Effector memory CD4-positive, alpha-beta T cell (primary cell): ENCODE data around the gene TOMM5.

Experiments
- DNase-seq, 3 donors: peaks; one replicate each; pipeline ENCODE4 v3.0.0-alpha.2; 2020
- H3K27ac ChIP-seq: 2 replicates; pipeline ENCODE4 v1.7.0; 2013; ENCODE audit warnings: mild to moderate bottlenecking, low read length, moderate library complexity; ENCODE audit not compliant: insufficient read depth, poor library complexity, severe bottlenecking
- H3K27me3 ChIP-seq: replicated peaks from 2 replicates; pipeline ENCODE4 v1.7.0; 2013; ENCODE audit warnings: mild to moderate bottlenecking, low read length; ENCODE audit not compliant: insufficient read depth, control insufficient read depth, poor library complexity, severe bottlenecking
- H3K36me3 ChIP-seq: 2 replicates; pipeline ENCODE4 v1.7.0; 2013; ENCODE audit warnings: mild to moderate bottlenecking, low read length, moderate library complexity; ENCODE audit not compliant: control insufficient read depth, insufficient read depth
- H3K4me1 ChIP-seq: 2 replicates; pipeline ENCODE4 v1.7.0; 2013; ENCODE audit warnings: low read length, mild to moderate bottlenecking; ENCODE audit not compliant: control insufficient read depth, insufficient read depth, poor library complexity, severe bottlenecking
- H3K4me3 ChIP-seq: 2 replicates; pipeline ENCODE4 v1.7.0; 2013; ENCODE audit warnings: low read length, low read depth, mild to moderate bottlenecking; ENCODE audit not compliant: insufficient read depth, poor library complexity, severe bottlenecking
- H3K9me3 ChIP-seq: 2 replicates; pipeline ENCODE4 v1.7.0; 2013; ENCODE audit warnings: mild to moderate bottlenecking, low read length, moderate library complexity; ENCODE audit not compliant: control insufficient read depth

The TOMM5 gene

DNA sequence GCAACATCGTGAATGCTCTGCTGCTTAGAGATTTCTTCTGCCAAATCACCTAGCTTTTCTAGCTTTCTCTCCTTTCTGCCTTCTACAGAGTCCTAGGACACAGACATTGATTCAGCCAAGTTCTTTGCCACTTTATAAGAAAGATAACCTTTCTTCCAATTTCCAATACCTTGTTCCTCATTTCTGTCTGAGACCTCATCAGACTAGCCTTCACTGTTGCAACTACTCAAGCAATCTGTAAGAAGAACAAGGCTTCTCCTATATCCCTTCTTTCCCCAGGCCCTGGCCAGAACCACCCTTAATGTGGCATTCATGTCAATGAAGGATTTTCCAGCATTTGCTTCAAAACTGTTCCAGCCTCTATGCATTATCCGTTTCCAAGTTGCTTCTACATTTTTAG is 40.5 kb downstream of the TOMM5 start:
- DNase-seq = no peak
- no peak overlapping the region for H3K27ac ChIP-seq
- no peaks in the 10 kb centered on the region for H3K4me1 ChIP-seq
- no peaks in the 10 kb centered on the region for H3K36me3 ChIP-seq
- H3K4me3 ChIP-seq = no peak overlapping the region
- no peaks in the 10 kb centered on the region for H3K27me3 ChIP-seq
- H3K9me3 ChIP-seq = no peaks in the 10 kb centered on the region

DNA sequence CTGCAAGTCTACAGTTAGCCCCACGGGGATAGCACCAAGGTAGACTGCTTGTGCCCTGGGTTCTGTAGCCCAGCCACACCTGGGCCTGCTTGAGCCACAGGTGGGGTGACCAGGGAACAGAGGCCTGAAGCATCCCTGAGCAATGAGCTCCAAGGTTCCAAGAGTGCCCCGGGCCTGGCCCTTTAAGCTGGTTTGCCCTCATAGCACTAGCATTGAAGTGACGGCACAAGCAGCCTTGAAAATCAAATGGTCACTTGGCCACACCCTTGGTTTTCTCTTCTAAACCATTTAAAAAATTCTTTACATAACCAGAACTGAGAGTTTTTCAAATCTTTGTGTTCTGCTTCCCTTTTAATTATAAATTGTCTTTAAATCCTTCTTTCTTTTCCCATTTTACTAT is 40.9 kb downstream of the TOMM5 start:
- Histone ChIP-seq H3K4me1 (no peaks in the 10 kb centered on the region), H3K4me3 (no peak overlapping the region), H3K9me3 (no peaks in the 10 kb centered on the region), H3K36me3 (no peaks in the 10 kb centered on the region), H3K27ac (no peak overlapping the region), H3K27me3 (no peaks in the 10 kb centered on the region)
- DNase-seq = no peak

DNA sequence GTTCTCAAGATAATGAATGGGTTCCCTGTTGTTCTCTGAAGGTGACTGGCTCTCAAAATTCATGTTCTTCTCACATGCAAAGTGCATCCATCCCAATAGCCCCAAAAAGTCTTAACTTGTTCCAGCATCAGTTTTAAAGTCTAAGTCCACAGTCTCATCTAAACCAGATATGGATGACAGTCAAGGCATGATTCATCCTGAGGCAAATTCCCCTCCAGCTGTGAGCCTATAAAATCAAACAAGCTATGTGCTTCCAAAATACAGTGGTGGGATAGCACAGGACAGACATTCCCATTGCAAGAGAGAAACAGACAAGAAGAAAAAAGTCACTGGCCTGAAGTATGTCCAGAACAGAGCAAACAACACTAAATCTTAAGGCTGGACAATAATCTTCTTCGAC is 41.6 kb downstream of the TOMM5 start:
- Histone ChIP-seq H3K27ac (no peak overlapping the region), H3K4me3 (no peak overlapping the region), H3K4me1 (no peaks in the 10 kb centered on the region), H3K27me3 (no peaks in the 10 kb centered on the region), H3K9me3 (no peaks in the 10 kb centered on the region), H3K36me3 (no peaks in the 10 kb centered on the region)
- no peak for DNase-seq

DNA sequence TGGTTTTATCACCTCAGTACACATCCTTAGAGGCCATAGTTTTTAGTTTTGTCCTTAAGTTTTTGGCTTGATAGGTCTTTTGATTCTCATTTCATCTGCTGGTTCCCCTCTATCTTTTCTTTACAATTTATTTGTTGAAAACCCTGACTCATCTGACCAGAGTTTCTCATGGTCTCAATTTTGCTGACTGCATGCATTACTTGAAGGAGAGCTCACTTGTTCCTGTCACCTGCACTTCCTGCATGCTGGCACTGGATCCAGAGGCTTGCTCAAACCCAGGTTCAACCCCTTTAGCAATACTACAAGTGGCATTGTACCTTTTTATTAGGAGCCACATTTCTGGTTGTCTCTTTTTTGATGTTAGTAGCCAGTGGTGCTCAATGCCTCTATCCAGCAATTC is 42.9 kb downstream of the TOMM5 start:
- Histone ChIP-seq H3K4me3 (no peak overlapping the region), H3K27ac (no peak overlapping the region), H3K36me3 (no peaks in the 10 kb centered on the region), H3K27me3 (no peaks in the 10 kb centered on the region), H3K9me3 (no peaks in the 10 kb centered on the region), H3K4me1 (no peaks in the 10 kb centered on the region)
- DNase-seq = no peak

DNA sequence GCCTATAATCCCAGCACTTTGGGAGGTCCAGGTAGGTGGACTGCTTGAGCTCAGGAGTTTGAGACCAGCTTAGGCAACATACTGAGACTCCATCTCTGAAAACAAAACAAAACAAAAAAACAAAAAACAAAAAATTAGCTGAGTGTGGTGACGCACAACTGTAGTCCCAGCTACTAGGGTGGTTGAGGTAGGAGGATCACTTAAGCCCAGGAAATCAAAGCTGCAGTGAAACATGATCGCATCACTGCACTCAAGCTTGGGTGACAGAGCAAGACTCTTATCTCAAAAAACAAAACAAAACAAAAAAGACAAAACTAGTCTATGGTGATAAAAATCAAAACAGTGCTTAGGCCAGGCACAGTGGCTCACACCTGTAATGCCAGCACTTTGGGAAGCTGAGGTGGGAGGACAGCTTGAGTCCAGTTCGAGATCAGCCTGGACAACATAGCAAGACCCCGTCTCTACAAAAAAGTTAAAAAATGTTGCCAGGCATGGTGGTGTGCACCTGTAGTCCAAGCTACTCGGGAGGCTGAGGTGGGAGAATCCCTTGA is 45.0 kb downstream of the TOMM5 start:
- no peaks in the 10 kb centered on the region for H3K4me1 ChIP-seq
- no peak overlapping the region for H3K27ac ChIP-seq
- DNase-seq = no peak
- H3K36me3 ChIP-seq = no peaks in the 10 kb centered on the region
- H3K27me3 ChIP-seq = no peaks in the 10 kb centered on the region
- no peak overlapping the region for H3K4me3 ChIP-seq
- H3K9me3 ChIP-seq = no peaks in the 10 kb centered on the region

DNA sequence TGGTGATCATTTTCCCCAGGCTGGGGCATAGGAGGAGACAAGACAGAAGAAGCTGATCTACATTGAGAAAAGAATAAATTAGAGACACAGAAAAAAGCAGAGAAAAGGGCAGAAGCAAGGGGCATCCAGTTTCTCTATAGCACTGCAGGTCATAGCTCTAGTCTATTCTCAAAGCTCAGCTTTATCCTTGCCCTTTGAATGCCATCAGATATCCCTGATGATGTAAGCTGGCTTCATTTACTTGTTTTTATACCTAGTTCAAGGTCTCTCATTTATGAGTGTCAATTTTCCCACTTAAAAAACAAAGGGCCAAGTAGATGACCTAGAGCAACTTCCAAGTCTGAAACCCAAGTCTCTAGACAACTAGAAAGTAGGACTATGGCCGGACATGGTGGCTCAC is 48.9 kb downstream of the TOMM5 start:
- Histone ChIP-seq H3K4me1 (no peaks in the 10 kb centered on the region), H3K9me3 (no peaks in the 10 kb centered on the region), H3K36me3 (no peaks in the 10 kb centered on the region), H3K27ac (no peak overlapping the region), H3K27me3 (no peaks in the 10 kb centered on the region), H3K4me3 (no peak overlapping the region)
- no peak for DNase-seq

DNA sequence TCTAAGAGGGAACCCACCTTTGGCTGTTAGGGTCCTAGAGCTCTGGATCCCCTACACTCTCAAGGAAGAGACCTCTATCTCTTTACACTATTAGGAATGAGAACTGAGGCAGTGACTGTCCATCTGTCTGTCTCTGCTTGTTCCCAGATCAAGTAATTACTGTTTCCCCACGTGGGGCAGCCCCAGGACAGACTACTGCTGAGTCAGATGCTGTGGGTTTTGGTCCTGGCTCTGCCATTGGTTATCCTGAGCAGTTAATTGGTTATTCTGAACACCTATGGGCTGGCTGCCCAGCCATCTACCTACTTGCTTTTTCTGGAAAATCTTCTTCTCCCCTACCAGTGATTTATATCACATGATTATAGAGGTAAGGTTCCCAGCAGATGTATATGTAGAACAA is 49.5 kb downstream of the TOMM5 start:
- Histone ChIP-seq H3K9me3 (no peaks in the 10 kb centered on the region), H3K27me3 (no peaks in the 10 kb centered on the region), H3K27ac (no peak overlapping the region), H3K4me1 (no peaks in the 10 kb centered on the region), H3K4me3 (no peak overlapping the region), H3K36me3 (no peaks in the 10 kb centered on the region)
- no peak for DNase-seq

DNA sequence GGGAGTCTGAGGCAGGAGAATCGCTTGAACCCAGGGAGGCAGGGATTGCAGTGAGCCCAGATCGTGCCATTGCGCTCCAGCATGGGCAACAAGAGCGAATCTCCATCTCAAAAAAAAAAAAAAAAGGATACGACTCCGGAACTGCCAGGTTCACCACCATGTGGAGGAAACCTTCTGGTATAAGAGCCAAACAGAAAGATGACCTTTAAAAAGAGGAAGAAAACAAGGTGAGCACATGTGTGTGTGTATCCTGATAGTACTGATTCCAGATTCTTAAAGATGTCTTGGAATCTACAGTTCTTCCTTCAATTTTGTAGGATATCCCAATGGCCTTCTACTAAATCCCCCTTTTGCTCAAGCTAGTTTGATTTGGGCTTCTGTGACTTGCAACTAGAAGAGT is 49.9 kb downstream of the TOMM5 start:
- no peak overlapping the region for H3K27ac ChIP-seq
- DNase-seq = no peak
- H3K4me3 ChIP-seq = no peak overlapping the region
- H3K36me3 ChIP-seq = no peaks in the 10 kb centered on the region
- no peaks in the 10 kb centered on the region for H3K4me1 ChIP-seq
- H3K27me3 ChIP-seq = no peaks in the 10 kb centered on the region
- H3K9me3 ChIP-seq = no peaks in the 10 kb centered on the region

DNA sequence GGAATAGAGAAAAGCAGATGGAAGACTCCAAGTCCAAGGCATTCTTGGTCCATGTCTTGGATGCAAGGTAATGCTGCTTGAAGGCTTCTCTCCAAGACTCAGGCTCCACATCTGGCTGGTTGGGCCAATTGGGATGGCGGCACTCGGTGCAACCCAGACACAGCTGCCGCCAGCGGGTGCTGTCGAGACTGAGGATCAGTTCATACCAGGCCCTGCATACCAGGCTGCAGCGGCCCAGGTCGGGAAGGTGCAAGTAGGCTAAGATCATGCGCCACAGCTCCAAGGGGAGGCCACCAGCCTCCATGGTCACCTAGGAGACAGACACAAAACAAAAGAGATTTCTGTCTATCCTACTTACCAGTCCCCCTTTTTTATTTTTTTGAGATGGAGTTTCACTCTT is 50.9 kb downstream of the TOMM5 start:
- H3K27me3 ChIP-seq = no peaks in the 10 kb centered on the region
- no peak overlapping the region for H3K27ac ChIP-seq
- no peaks in the 10 kb centered on the region for H3K36me3 ChIP-seq
- H3K4me1 ChIP-seq = no peaks in the 10 kb centered on the region
- no peak for DNase-seq
- H3K4me3 ChIP-seq = no peak overlapping the region
- no peaks in the 10 kb centered on the region for H3K9me3 ChIP-seq

DNA sequence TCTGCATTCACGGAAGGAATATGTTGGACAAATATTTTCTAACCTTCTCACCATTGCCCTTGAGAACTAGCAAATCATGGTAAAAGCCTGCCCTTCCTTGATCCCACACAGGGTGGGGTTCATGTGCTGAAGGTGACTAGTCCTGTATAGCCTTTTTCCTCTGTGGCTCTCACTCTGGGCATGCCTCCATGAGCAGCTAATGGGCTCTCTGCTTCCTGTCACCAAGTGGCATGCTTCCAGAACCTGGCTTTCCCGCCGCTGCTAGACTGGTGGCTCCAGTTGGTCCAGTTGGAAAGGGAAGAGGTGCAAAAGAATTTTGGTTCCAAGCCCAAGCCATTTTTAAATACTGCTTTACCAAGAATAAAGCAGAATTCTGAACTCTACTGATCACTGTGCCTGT is 51.8 kb downstream of the TOMM5 start:
- DNase-seq = no peak
- Histone ChIP-seq H3K27me3 (no peaks in the 10 kb centered on the region), H3K4me3 (no peak overlapping the region), H3K9me3 (no peaks in the 10 kb centered on the region), H3K27ac (no peak overlapping the region), H3K4me1 (no peaks in the 10 kb centered on the region), H3K36me3 (no peaks in the 10 kb centered on the region)

DNA sequence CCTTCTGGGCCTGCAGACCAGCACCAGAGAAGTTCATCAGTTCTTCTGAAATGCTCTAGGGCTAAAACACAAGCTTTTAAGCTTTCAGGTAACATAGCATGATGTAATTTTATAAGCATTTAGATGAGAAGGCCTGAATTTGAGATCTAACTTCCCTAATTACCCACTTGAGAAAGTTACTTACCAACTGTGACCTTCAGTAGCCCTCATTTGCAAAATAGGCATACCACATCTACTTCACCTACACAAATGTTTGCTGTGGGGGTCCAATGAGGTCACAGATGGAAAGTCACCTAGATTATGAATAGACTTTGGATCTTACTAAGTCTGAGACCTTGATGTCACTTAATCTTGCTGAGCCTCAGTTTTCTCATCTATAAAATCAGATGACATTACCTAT is 52.8 kb downstream of the TOMM5 start:
- Histone ChIP-seq H3K4me3 (no peak overlapping the region), H3K27ac (no peak overlapping the region), H3K9me3 (no peaks in the 10 kb centered on the region), H3K4me1 (no peaks in the 10 kb centered on the region), H3K27me3 (no peaks in the 10 kb centered on the region), H3K36me3 (no peaks in the 10 kb centered on the region)
- DNase-seq = no peak
